H1 (cell line): ENCODE data around the gene PCDHA11. TPM values are rescaled to one million over a fixed set of nuclear protein-coding genes. Genes with fewer than 3 reads are reported as not detected.

Experiments
- CTCF ChIA-PET: fragments of 300-600 bp; sonication (Branson Sonifier 250); formaldehyde crosslinking; loops from one replicate; lab custom pipeline; 2021; ENCODE audit not compliant: partially characterized antibody; lab: Charles Lee
- POLR2A ChIA-PET: fragments of 300-600 bp; sonication (Branson Sonifier 250); formaldehyde crosslinking; loops from one replicate; lab custom pipeline; 2021; ENCODE audit warnings: inconsistent platforms; ENCODE audit not compliant: partially characterized antibody; lab: Charles Lee
- DNase-seq, 2 experiments: peaks; one replicate each; pipeline versions ENCODE4 v3.0.0 to v3.0.0-alpha.2; 2010 to 2022; ENCODE audit warnings: low spot score in 2 of 2, low read depth in 1 of 2, mixed read lengths in 1 of 2
- FAIRE-seq: peaks from 2 replicates; lab custom pipeline; 2011; peaks lifted over from hg19 to GRCh38; lab: Jason Lieb, UNC
- H2AFZ ChIP-seq: 2 replicates; pipeline ENCODE4 v1.8.1; 2012; ENCODE audit warnings: low read length, inconsistent platforms
- H2AK5ac ChIP-seq: 2 replicates; pipeline ENCODE4 v1.6.1; 2013; ENCODE audit warnings: low read depth, low read length
- H2BK120ac ChIP-seq: replicated peaks from 2 replicates; pipeline ENCODE3; 2013; ENCODE audit warnings: low read depth, low read length, inconsistent platforms
- H2BK12ac ChIP-seq: 2 replicates; pipeline ENCODE4 v1.6.1; 2013; ENCODE audit warnings: low read depth, low read length
- H2BK15ac ChIP-seq: 2 replicates; pipeline ENCODE4 v1.6.1; 2013; ENCODE audit warnings: low read length
- H2BK20ac ChIP-seq: 2 replicates; pipeline ENCODE4 v1.6.1; 2013; ENCODE audit warnings: low read length
- H2BK5ac ChIP-seq: 2 replicates; pipeline ENCODE4 v1.6.1; 2013; ENCODE audit warnings: low read depth, low read length
- H3K14ac ChIP-seq: 2 replicates; pipeline ENCODE4 v1.6.1; 2013; ENCODE audit warnings: inconsistent platforms; ENCODE audit not compliant: insufficient read length
- H3K18ac ChIP-seq: 2 replicates; pipeline ENCODE4 v1.6.1; 2013; ENCODE audit warnings: low read length; ENCODE audit errors: extremely low read depth
- H3K23ac ChIP-seq: 2 replicates; pipeline ENCODE4 v1.6.1; 2013; ENCODE audit warnings: inconsistent platforms; ENCODE audit not compliant: insufficient read length
- H3K23me2 ChIP-seq: 2 replicates; pipeline ENCODE4 v1.6.1; 2013; ENCODE audit warnings: low read depth, low read length
- H3K27ac ChIP-seq: 2 replicates; pipeline ENCODE4 v1.6.1; 2011; ENCODE audit warnings: low read depth, low read length, inconsistent platforms
- H3K27me3 ChIP-seq, 4 experiments: replicated peaks in 1 of 4; 1 replicate in 1 of 4; 2 replicates in 3 of 4; pipeline versions ENCODE4 v1.6.1 to v1.8.1; 2011 to 2013; ENCODE audit warnings: low read length in 3 of 4, mild to moderate bottlenecking in 3 of 4, inconsistent platforms in 2 of 4, mixed read lengths in 2 of 4, moderate library complexity in 1 of 4; ENCODE audit not compliant: control insufficient read depth in 3 of 4, insufficient read depth in 3 of 4; ENCODE audit errors: extremely low read depth in 1 of 4
- H3K36me3 ChIP-seq, 4 experiments: 2 replicates each; pipeline versions ENCODE4 v1.6.1 to v1.8.1; 2011 to 2013; ENCODE audit warnings: mild to moderate bottlenecking in 4 of 4, low read length in 3 of 4, moderate library complexity in 2 of 4, control low read depth in 1 of 4, inconsistent platforms in 1 of 4; ENCODE audit not compliant: insufficient read depth in 4 of 4, control insufficient read depth in 2 of 4
- H3K4ac ChIP-seq: replicated peaks from 2 replicates; pipeline ENCODE3; 2013; ENCODE audit warnings: low read length, low read depth, mixed read lengths, inconsistent platforms; ENCODE audit not compliant: insufficient read length
- H3K4me1 ChIP-seq, 4 experiments: replicated peaks in 1 of 4; 1 replicate in 1 of 4; 2 replicates in 3 of 4; pipeline versions ENCODE4 v1.6.1 to v1.8.1; 2011 to 2013; ENCODE audit warnings: low read length in 3 of 4, inconsistent platforms in 2 of 4, mixed read lengths in 1 of 4; ENCODE audit not compliant: insufficient read depth in 4 of 4, control insufficient read depth in 3 of 4
- H3K4me2 ChIP-seq, 2 experiments: 2 replicates each; pipeline versions ENCODE4 v1.6.1 to v1.8.1; 2011 to 2013; ENCODE audit warnings: low read depth in 2 of 2, low read length in 2 of 2, control low read depth in 1 of 2, inconsistent platforms in 1 of 2, mild to moderate bottlenecking in 1 of 2; ENCODE audit not compliant: insufficient read depth in 1 of 2
- H3K4me3 ChIP-seq, 4 experiments: fragments of 200-600, 300-600 bp in 1 of 4; sonication (generic), shearing (Covaris generic), sonication (Bioruptor Twin) in 1 of 4; 2 replicates each; pipeline versions ENCODE4 v1.5.1 to v1.8.1; 2011 to 2016; ENCODE audit warnings: low read length in 4 of 4, low read depth in 3 of 4, control low read depth in 2 of 4, inconsistent platforms in 2 of 4, mild to moderate bottlenecking in 2 of 4, mixed read lengths in 1 of 4, moderate library complexity in 1 of 4; ENCODE audit not compliant: insufficient read depth in 2 of 4; ENCODE audit errors: extremely low read depth in 1 of 4
- H3K56ac ChIP-seq: replicated peaks from 2 replicates; pipeline ENCODE3; 2013; ENCODE audit warnings: low read depth, mild to moderate bottlenecking, mixed read lengths, low read length, inconsistent platforms; ENCODE audit not compliant: insufficient read length
- H3K79me1 ChIP-seq: 2 replicates; pipeline ENCODE4 v1.6.1; 2013; ENCODE audit warnings: low read depth, low read length, control low read depth
- H3K79me2 ChIP-seq, 2 experiments: 2 replicates each; pipeline versions ENCODE4 v1.6.1 to v1.8.1; 2012 to 2013; ENCODE audit warnings: low read length in 2 of 2, mild to moderate bottlenecking in 2 of 2, inconsistent platforms in 1 of 2; ENCODE audit not compliant: insufficient read depth in 2 of 2, control insufficient read depth in 1 of 2
- H3K9ac ChIP-seq, 4 experiments: replicated peaks in 1 of 4; 1 replicate in 1 of 4; 2 replicates in 3 of 4; pipeline versions ENCODE4 v1.6.1 to v1.8.1; 2011 to 2013; ENCODE audit warnings: low read depth in 3 of 4, low read length in 3 of 4, control low read depth in 2 of 4, mild to moderate bottlenecking in 2 of 4, moderate library complexity in 2 of 4, inconsistent platforms in 1 of 4; ENCODE audit errors: extremely low read depth in 1 of 4
- H3K9me3 ChIP-seq, 2 experiments: 2 replicates each; pipeline versions ENCODE4 v1.6.1 to v1.8.1; 2012 to 2013; ENCODE audit warnings: mild to moderate bottlenecking in 2 of 2, moderate library complexity in 2 of 2, control low read depth in 1 of 2, inconsistent platforms in 1 of 2, low read depth in 1 of 2, low read length in 1 of 2, mixed read lengths in 1 of 2; ENCODE audit not compliant: insufficient read depth in 2 of 2
- H4K20me1 ChIP-seq, 2 experiments: replicated peaks in 1 of 2; 2 replicates each; pipeline versions ENCODE3 to v1.8.1; 2011 to 2013; ENCODE audit warnings: inconsistent platforms in 2 of 2, low read length in 2 of 2, mild to moderate bottlenecking in 1 of 2; ENCODE audit not compliant: insufficient read depth in 2 of 2, control insufficient read depth in 1 of 2
- H4K5ac ChIP-seq: 2 replicates; pipeline ENCODE4 v1.6.1; 2013; ENCODE audit warnings: low read length, low read depth, mixed read lengths, inconsistent platforms; ENCODE audit not compliant: insufficient read length
- H4K8ac ChIP-seq: 2 replicates; pipeline ENCODE4 v1.8.0; 2013; ENCODE audit warnings: mild to moderate bottlenecking, moderate library complexity, low read length, inconsistent platforms; ENCODE audit not compliant: insufficient read depth; ENCODE audit errors: extremely low read depth
- H4K91ac ChIP-seq: replicated peaks from 2 replicates; pipeline ENCODE3; 2013; ENCODE audit warnings: low read length, mixed read lengths, inconsistent platforms; ENCODE audit not compliant: insufficient read length
- ATF2 ChIP-seq: IDR thresholded peaks from 2 replicates; pipeline ENCODE4 v1.6.1; 2012; ENCODE audit warnings: low read length, inconsistent platforms
- CBX8 ChIP-seq: fragments of 300-800, 300-1000 bp; sonication (generic); IDR thresholded peaks from 2 replicates; pipeline ENCODE4 v1.7.1; 2016; ENCODE audit warnings: low read depth, low read length, borderline replicate concordance
- CHD2 ChIP-seq: IDR thresholded peaks from 2 replicates; pipeline ENCODE4 v1.6.1; 2012; ENCODE audit warnings: low read length, improper control_type of control experiment
- CREB1 ChIP-seq: IDR thresholded peaks from 2 replicates; pipeline ENCODE4 v1.6.1; 2012; ENCODE audit warnings: inconsistent platforms
- HDAC6 ChIP-seq: IDR thresholded peaks from one replicate; pipeline ENCODE4 v1.7.1; 2012; ENCODE audit warnings: low read depth, mild to moderate bottlenecking, inconsistent platforms, low read length, moderate library complexity
- JUND ChIP-seq: IDR thresholded peaks from 2 replicates; pipeline ENCODE4 v1.6.1; 2011; ENCODE audit warnings: mild to moderate bottlenecking, improper control_type of control experiment, low read length
- KDM5A ChIP-seq: fragments of 200-600 bp; IDR thresholded peaks from 2 replicates; pipeline ENCODE4 v1.7.1; 2012; ENCODE audit warnings: mild to moderate bottlenecking, low read length, inconsistent platforms, mixed read lengths
- POU5F1 ChIP-seq: IDR thresholded peaks from 2 replicates; pipeline ENCODE4 v1.6.1; 2011; ENCODE audit warnings: low read depth, mild to moderate bottlenecking, low read length, moderate library complexity
- SAP30 ChIP-seq: fragments of 300-600 bp; sonication (generic); IDR thresholded peaks from 2 replicates; pipeline ENCODE4 v1.7.1; 2012; ENCODE audit warnings: low read length, moderate library complexity, mild to moderate bottlenecking, inconsistent platforms; ENCODE audit not compliant: insufficient read depth, insufficient replicate concordance
- WGBS, 2 experiments: shearing (Covaris generic) in 1 of 2; methylation state at CpG; one replicate each; pipeline versions ENCODE4 v1.1.6 to v1.1.7; 2013 to 2015; ENCODE audit warnings: low lambda C conversion rate in 2 of 2, mixed read lengths in 2 of 2, inconsistent platforms in 1 of 2, low coverage in 1 of 2, missing lambda C conversion rate in 1 of 2; ENCODE audit not compliant: insufficient replicate concordance in 2 of 2, insufficient coverage in 1 of 2, insufficient read length in 1 of 2; ENCODE audit errors: extremely low coverage in 1 of 2, missing lambda C conversion rate in 1 of 2; 5-methylcytosine and 5-hydroxymethylcytosine counted together
- polyA plus RNA-seq, 7 experiments: library from polyadenylated mRNA; depleted of rRNA in 3 of 7; stranded (reverse) in 5 of 7; unstranded in 2 of 7; fragments of >200 nt in 5 of 7; fragments of 200-250 nt in 2 of 7; gene quantifications; 1 replicate in 5 of 7; 2 replicates in 1 of 7; 4 replicates in 1 of 7; pipeline versions ENCODE4 v1.2.1 to v1.2.3, GENCODE V29; 2011 to 2013; ENCODE audit warnings: missing spikeins in 2 of 7, mixed read lengths in 2 of 7
- total RNA-seq: library from RNA; stranded (reverse); fragmentation: NEBNext Ultra II Directional; extraction: Animal tissue kit (Norgen Biotek cat#: 25700); gene quantifications from 2 replicates; pipeline ENCODE4 v1.2.1, GENCODE V29; 2021

The PCDHA11 gene
- total and polyA plus RNA-seq, 2 of the 8 experiments (the other 6 are each of a cell fraction or from before 2014, with no cell fraction given), result 4.7 to 6.6 TPM

- H2BK5ac ChIP-seq, result no peak overlapping the region
- H3K9me3 ChIP-seq, result peaks cover 0 to 19% of the 10 kb centered on the region in 2 experiments; a peak in 2 of 4 replicates
- TF ChIP-seq CREB1, result no peak
- no peak for TF ChIP-seq CHD2
- no peak for TF ChIP-seq KDM5A
- no peak for TF ChIP-seq ATF2
- no peak for TF ChIP-seq POU5F1
- no peak for TF ChIP-seq HDAC6
- TF ChIP-seq CBX8, result no peak
- no peak for TF ChIP-seq JUND
- no peak for TF ChIP-seq SAP30
- TF ChIP-seq, all 59 proteins: peak for 0
- no peak for DNase-seq
- H2AK5ac ChIP-seq, result no peak overlapping the region
- no peaks in the 10 kb centered on the region for H3K79me1 ChIP-seq
- H3K4me1 ChIP-seq, result no peaks in the 10 kb centered on the region
- no peak overlapping the region for H2BK12ac ChIP-seq
- H3K79me2 ChIP-seq, result no peaks in the 10 kb centered on the region
- H3K36me3 ChIP-seq, result peaks cover 0 to 9% (median 0%) of the 10 kb centered on the region in 4 experiments; a peak in 2 of 8 replicates
- no peak overlapping the region for H3K27ac ChIP-seq
- no peaks in the 10 kb centered on the region for H3K23me2 ChIP-seq
- no peak overlapping the region for H2AFZ ChIP-seq
- H4K91ac ChIP-seq, result no peak overlapping the region
- H2BK15ac ChIP-seq, result no peak overlapping the region
- 94% methylated on average over 93 of the region's 103 CpGs; no CpG with 5 or more reads in 1 of the 2 experiments for WGBS, 2 experiments
- H3K4ac ChIP-seq, result no peak overlapping the region
- no peak overlapping the region for H3K4me3 ChIP-seq
- FAIRE-seq, result no peak
- H2BK120ac ChIP-seq, result no peak overlapping the region
- ChIA-PET POLR2A (interaction anchor here (0.8 to 1.3 kb wide), 2 partner anchors 8 to 29 kb away, joined by 3 to 5 read pairs; partner anchors contain the start of genes PCDHA4 and PCDHA6), CTCF (interaction anchor here (0.6 to 1.8 kb wide), 9 partner anchors 8 to 255 kb away, joined by 3 to 11 read pairs (median 4); partner anchors contain the start of genes PCDHA12, PCDHA4 and PCDHA6)
- H3K18ac ChIP-seq, result no peak overlapping the region
- H3K14ac ChIP-seq, result no peak overlapping the region
- no peak overlapping the region for H4K8ac ChIP-seq
- no peaks in the 10 kb centered on the region for H3K27me3 ChIP-seq
- H4K5ac ChIP-seq, result no peak overlapping the region
- H3K9ac ChIP-seq, result no peak overlapping the region
- no peak overlapping the region for H3K56ac ChIP-seq
- H3K23ac ChIP-seq, result no peak overlapping the region
- H4K20me1 ChIP-seq, result no peaks in the 10 kb centered on the region
- no peak overlapping the region for H2BK20ac ChIP-seq
- no peak overlapping the region for H3K4me2 ChIP-seq
These were observed 32.9 kb upstream of the PCDHA11 start for GRCh38 chr5:140835622-140836510.
